A673 (cell line): ENCODE measurements around the gene HMBS.

Experiments used
- CTCF ChIP-seq: fragments of 300-800, 200-600 bp; sonication (generic); conservative IDR thresholded peaks from 2 replicates; pipeline ENCODE4 v1.5.1; 2017; ENCODE audit warnings: low read depth, mild to moderate bottlenecking, antibody characterized with exemption, low read length, moderate library complexity, mixed read lengths
- EZH2 ChIP-seq: fragments of 200-600 bp; sonication (generic); IDR thresholded peaks from 2 replicates; pipeline ENCODE4 v1.6.1; 2017; ENCODE audit warnings: borderline replicate concordance, low read depth, mild to moderate bottlenecking, mixed read lengths, antibody characterized with exemption, low read length; ENCODE audit not compliant: poor library complexity, severe bottlenecking

- TF ChIP-seq CTCF = no peak
- TF ChIP-seq EZH2 = no peak
These were observed 25.8 kb downstream of the HMBS start for GRCh38 chr11:119110439-119110838.
